HEK293T (cell line): Measurements from ENCODE around the gene SEMA3C.

Experiments
- ARNT ChIP-seq: fragments of 450-650 bp; IDR thresholded peaks from 2 replicates; pipeline ENCODE4 v1.6.1; 2017; ENCODE audit warnings: mild to moderate bottlenecking
- BHLHE40 ChIP-seq: fragments of 450-650 bp; IDR thresholded peaks from 2 replicates; pipeline ENCODE4 v1.6.1; 2016; ENCODE audit warnings: mild to moderate bottlenecking, moderate library complexity, borderline replicate concordance
- ELF4 ChIP-seq: fragments of 450-650 bp; IDR thresholded peaks from 2 replicates; pipeline ENCODE4 v1.6.1; 2017; ENCODE audit warnings: antibody characterized with exemption
- FOXA1 ChIP-seq: fragments of 450-650 bp; IDR thresholded peaks from 2 replicates; pipeline ENCODE4 v1.6.1; 2016; ENCODE audit warnings: mild to moderate bottlenecking
- FOXK2 ChIP-seq: fragments of 450-650 bp; IDR thresholded peaks from 2 replicates; pipeline ENCODE4 v1.6.1; 2016; ENCODE audit warnings: mild to moderate bottlenecking
- FOXM1 ChIP-seq: fragments of 450-650 bp; IDR thresholded peaks from 2 replicates; pipeline ENCODE4 v1.6.1; 2017; ENCODE audit warnings: mild to moderate bottlenecking, borderline replicate concordance
- L3MBTL2 ChIP-seq: fragments of 450-650 bp; conservative IDR thresholded peaks from 2 replicates; pipeline ENCODE4 v1.6.1; 2016; ENCODE audit warnings: mild to moderate bottlenecking
- LEF1 ChIP-seq: fragments of 450-650 bp; IDR thresholded peaks from 2 replicates; pipeline ENCODE4 v1.6.1; 2017; ENCODE audit warnings: mild to moderate bottlenecking, borderline replicate concordance
- PKNOX1 ChIP-seq: fragments of 450-650 bp; IDR thresholded peaks from 2 replicates; pipeline ENCODE4 v1.6.1; 2016
- SP1 ChIP-seq: fragments of 450-650 bp; IDR thresholded peaks from 2 replicates; pipeline ENCODE4 v1.6.1; 2017
- SUZ12 ChIP-seq: fragments of 450-650 bp; IDR thresholded peaks from 2 replicates; pipeline ENCODE4 v1.6.1; 2016; ENCODE audit warnings: mild to moderate bottlenecking
- TARDBP ChIP-seq: fragments of 450-650 bp; IDR thresholded peaks from 2 replicates; pipeline ENCODE4 v1.6.1; 2016

DNA sequence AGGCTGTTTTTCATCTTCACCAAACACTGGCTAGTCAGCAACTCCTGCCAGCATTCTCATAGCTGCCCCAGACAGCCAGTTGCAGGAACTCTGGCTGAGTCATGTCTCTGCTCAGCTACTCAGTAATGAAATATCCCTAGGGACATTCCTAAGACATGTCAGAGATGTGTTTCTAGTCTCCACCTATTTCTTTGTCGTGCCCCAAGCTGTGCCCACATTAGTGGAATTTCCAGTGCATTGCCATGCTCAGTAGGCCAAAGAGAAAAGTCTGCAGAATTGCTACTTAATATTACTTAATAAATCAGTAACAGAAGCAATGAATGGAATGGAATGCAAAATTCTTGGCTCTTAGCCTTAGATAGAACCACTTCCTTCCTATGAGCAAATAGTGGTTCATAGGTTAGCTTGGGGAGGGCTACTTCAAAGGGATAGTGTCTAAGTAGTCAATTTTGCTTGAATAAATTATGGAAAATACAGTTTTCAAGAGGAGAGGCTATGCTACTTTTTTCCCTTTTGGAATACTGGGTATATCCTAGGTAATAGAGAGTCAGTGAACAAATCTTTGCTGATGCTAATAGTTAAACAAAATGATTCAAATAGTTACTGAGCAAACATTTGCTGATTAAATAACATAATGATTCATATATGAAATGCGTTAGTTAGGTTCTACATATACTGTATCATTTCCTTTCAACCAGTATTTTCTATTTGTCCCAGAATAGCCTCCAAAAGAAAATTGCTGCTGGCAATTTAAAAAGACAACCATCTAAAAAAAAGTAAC lies 23.6 kb upstream of the SEMA3C start:
- TF ChIP-seq LEF1 (no peak), FOXM1 (no peak), L3MBTL2 (no peak), TARDBP (no peak), FOXK2 (no peak), ARNT (no peak), ELF4 (no peak), SUZ12 (no peak), SP1 (no peak), PKNOX1 (no peak), BHLHE40 (no peak), FOXA1 (no peak)
